HG03196 (cell line): Measurements from ENCODE around the gene TCERG1L.
"Not testable (repeated sequence)": the region's sequence is repeated elsewhere in the genome, so short reads cannot be mapped to it uniquely, and the experiment has no call there.

ENCODE experiments used
- ATAC-seq: cut with Tn5 transposase; IDR thresholded peaks from one replicate; pipeline ENCODE4 v1.9.1; 2021; ENCODE audit not compliant: unreplicated experiment

The TCERG1L gene

GRCh38 chr10:131147301-131147975 lies 164.1 kb downstream of the TCERG1L start:
- ATAC-seq = no peak

GRCh38 chr10:131146790-131147189 lies 164.7 kb downstream of the TCERG1L start:
- no peak for ATAC-seq

DNA sequence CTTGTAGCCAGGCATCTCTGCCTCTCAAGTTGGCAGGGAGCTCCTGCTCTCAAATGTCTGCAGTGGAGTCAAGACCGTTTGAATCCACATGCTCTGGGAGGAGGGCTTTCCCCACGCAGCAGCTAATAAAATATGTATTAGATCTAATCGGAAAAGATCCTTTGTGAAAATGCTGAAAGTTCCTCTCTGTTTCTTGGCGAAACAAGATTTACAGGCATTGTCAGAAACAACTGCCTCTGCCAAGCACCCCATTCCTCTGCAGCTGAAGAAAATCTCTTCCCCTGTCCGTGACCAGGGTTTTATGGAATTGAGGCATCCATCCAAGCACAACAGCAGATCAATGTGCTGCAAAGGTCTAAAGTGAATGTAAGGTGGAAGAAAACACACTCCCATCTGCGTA lies 165.8 kb downstream of the TCERG1L start:
- no peak for ATAC-seq

GRCh38 chr10:131144711-131145375 lies 166.7 kb downstream of the TCERG1L start:
- ATAC-seq = no peak

DNA sequence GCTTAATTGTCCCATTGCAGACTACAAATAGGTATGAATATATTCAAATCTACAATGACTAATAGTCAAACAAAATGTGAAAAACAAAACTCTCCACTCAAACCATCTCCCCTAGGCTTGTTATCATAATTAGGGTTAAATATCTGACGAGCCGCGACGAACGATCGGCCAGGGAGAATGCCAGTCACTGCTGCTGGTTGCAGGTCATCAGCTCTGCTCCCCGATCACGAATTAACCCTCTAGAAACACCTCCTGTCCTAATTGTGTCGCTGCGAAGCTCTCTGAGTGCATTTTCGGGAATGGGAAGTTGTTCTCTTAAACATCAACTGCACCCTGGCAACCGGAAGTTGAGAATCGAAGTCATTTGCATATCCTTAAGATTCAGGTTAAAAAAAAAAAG lies 167.3 kb downstream of the TCERG1L start:
- ATAC-seq = no peak

- ATAC-seq = no peak
Measured at GRCh38 chr10:131143425-131144165, 167.9 kb downstream of the TCERG1L start.

- ATAC-seq = no peak
Measured at GRCh38 chr10:131142517-131143380, 168.8 kb downstream of the TCERG1L start.

GRCh38 chr10:131141645-131142516 lies 169.6 kb downstream of the TCERG1L start:
- ATAC-seq = no peak

DNA sequence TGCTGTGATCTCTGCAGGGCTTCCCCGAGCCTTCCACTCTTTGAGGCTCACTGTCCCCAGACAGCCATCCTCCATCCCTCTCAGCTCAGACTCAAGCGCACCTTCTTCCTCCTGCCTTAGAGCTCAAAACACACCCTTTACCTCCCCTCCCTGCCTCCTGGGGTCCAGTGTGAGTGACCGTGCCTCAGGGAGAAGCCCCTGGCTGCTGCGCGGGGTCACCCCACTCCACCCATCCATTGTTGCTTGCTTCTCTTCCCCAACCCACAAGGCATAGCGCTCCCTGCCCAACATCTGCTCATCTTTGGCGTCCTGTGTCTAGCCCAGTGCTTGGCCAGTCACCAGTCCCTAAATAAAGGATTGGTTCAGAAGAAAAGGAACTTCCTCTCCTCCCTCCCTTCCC lies 170.3 kb downstream of the TCERG1L start:
- ATAC-seq = no peak

DNA sequence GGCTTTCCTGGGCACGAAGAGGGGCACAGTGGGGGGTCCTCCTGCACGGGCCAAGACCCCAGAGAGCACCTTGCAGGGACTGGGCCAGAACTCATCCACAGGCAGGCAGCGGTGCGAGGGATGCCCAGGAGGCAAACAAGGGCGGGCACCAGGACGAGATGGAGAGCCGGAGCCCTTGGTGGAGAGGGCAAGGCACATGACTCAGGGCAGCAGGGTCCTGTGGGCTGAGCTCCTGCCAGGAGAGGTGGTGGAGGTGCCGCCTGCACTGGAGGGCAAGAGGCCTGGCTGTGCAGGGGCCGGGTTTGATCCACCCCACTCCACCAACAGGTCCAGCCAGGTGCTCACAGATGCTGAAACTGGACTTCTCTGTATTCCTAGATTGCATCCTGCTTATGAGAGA lies 170.9 kb downstream of the TCERG1L start:
- no peak for ATAC-seq

GRCh38 chr10:131137223-131137622 lies 174.3 kb downstream of the TCERG1L start:
- no peak for ATAC-seq

- ATAC-seq = not testable (repeated sequence)
Measured at GRCh38 chr10:131136336-131136735, 175.2 kb downstream of the TCERG1L start.

- ATAC-seq = no peak
Measured at GRCh38 chr10:131135716-131136115, 175.8 kb downstream of the TCERG1L start.

DNA sequence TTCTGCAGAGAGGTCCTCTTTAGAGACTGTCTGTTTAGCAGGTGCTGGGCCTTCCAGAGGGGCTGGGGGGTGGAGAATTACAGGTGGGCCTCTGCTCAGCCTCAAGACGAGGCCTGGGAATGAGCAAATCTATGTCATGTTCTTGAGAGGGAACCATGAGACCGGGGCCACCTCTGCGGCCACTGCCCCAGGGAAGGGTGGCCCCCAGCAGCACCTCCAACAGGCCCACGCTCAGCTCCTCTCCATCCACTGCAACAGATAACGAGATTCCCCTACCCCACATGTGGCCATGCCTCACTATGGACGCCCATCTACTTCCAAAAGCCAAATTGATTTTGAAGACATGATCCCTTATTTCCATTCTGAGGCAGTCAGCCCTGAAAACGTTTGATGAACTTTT lies 176.9 kb downstream of the TCERG1L start:
- ATAC-seq = no peak

DNA sequence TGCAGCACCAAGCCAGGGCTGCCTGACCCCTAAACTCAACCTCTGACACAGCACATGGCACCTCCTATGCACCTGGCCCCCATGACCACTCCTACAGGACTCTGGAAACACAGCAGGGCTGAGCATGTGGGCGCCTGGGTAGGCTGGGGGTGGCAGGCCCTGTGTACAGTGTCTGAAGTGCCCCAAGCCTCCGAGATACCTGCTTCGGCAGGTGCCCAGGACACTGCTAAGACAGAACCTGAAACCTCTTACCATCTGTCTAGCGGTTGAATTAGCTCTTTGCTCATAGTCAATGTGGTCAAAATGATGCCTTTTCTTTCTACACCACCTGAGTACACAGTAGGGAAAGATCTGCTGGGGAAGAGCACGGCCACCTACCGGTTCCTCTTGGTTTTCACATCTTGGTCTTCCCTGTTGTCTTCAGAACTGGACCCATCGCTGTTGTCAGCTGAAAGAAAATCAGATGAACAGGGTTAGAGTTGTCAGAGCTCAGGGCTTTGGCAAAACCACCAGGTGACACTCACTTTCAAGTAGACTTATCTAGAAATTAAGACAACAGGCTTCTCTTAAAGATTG lies 177.4 kb downstream of the TCERG1L start:
- no peak for ATAC-seq

- ATAC-seq = no peak
Measured at GRCh38 chr10:131132681-131133080, 178.8 kb downstream of the TCERG1L start.

- no peak for ATAC-seq
Measured at GRCh38 chr10:131131726-131132591, 179.6 kb downstream of the TCERG1L start.

- ATAC-seq = no peak
Measured at GRCh38 chr10:131130025-131130424, 181.5 kb downstream of the TCERG1L start.

- no peak for ATAC-seq
Measured at GRCh38 chr10:131129544-131129943, 182.0 kb downstream of the TCERG1L start.
